GM23248 (cell line): Measurements from ENCODE around the gene ARHGDIB.

Experiments used
- EZH2 ChIP-seq: fragments of 200-600 bp; sonication (generic); IDR thresholded peaks from 2 replicates; pipeline ENCODE4 v1.6.1; 2018; ENCODE audit warnings: antibody characterized with exemption, mild to moderate bottlenecking; ENCODE audit not compliant: insufficient read depth, poor library complexity, severe bottlenecking
- EZH2phosphoT487 ChIP-seq: fragments of 200-600 bp; sonication (generic); IDR thresholded peaks from 2 replicates; pipeline ENCODE4 v1.6.1; 2018; ENCODE audit warnings: antibody characterized with exemption, moderate library complexity, mild to moderate bottlenecking, low read depth; ENCODE audit not compliant: insufficient read depth

DNA sequence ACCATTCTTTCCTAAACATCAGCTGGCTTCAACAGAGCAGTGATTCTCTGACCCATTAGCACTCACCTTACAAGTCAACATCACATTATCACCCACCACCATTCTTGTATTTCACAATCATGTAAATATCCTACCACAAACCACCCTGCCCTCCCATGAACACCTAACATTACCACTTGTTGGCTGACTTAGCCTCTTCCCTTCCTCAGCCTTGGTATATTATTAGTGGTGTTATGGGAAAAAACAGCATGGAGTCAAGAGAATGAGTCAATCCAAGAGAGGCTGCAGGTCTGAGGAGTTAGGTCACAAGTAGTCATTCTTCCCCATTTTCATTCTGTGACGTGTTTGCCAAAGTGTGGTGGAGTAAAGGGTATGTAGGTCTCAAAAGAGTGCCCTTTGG, 53.4 kb downstream of the ARHGDIB start:
- TF ChIP-seq EZH2 (no peak), EZH2phosphoT487 (no peak)
